Naive thymus-derived CD8-positive, alpha-beta T cell (primary cell): ENCODE results near the gene ZNF423. TPM values are rescaled to one million over a fixed set of nuclear protein-coding genes. Genes with fewer than 3 reads are reported as not detected.

Source experiments
- ATAC-seq, 2 donors: fragments of 150-1000 bp; cut with Tn5 transposase in 1 of 2; sonication (Bioruptor Pico), chemical (Tn5 transposase) in 1 of 2; 1 replicate in 1 of 2; 2 replicates in 1 of 2; pipeline ENCODE4 v1.10.0; 2021; ENCODE audit warnings: mild to moderate bottlenecking in 2 of 2, moderate library complexity in 2 of 2
- POLR2A ChIA-PET: fragments of 350-600 bp; sonication (Branson Sonifier 250); formaldehyde crosslinking; loops from one replicate; lab custom pipeline; 2021; ENCODE audit warnings: antibody characterized with exemption; lab: Charles Lee
- DNase-seq, 10 donors: peaks; one replicate each; pipeline versions ENCODE4 v3.0.0 to v3.0.0-alpha.2; 2020 to 2022
- H3K27ac Mint-ChIP-seq, 10 donors: one replicate each; pipeline ENCODE4 v1.8.0; 2020 to 2022; ENCODE audit warnings: mild to moderate bottlenecking in 10 of 10, mixed read lengths in 10 of 10, moderate library complexity in 4 of 10, inconsistent platforms in 1 of 10
- H3K27me3 Mint-ChIP-seq, 5 donors: one replicate each; pipeline ENCODE4 v1.8.0; 2021 to 2022; ENCODE audit warnings: mixed read lengths in 5 of 5
- H3K36me3 Mint-ChIP-seq, 3 donors: one replicate each; pipeline ENCODE4 v1.8.0; 2020 to 2022; ENCODE audit warnings: mixed read lengths in 3 of 3, mild to moderate bottlenecking in 2 of 3, inconsistent platforms in 1 of 3
- H3K4me1 Mint-ChIP-seq, 4 donors: one replicate each; pipeline ENCODE4 v1.8.0; 2021 to 2022; ENCODE audit warnings: mixed read lengths in 4 of 4
- H3K4me3 Mint-ChIP-seq, 10 donors: one replicate each; pipeline ENCODE4 v1.8.0; 2020 to 2022; ENCODE audit warnings: mild to moderate bottlenecking in 10 of 10, mixed read lengths in 10 of 10, moderate library complexity in 6 of 10, inconsistent platforms in 1 of 10
- H3K9me3 Mint-ChIP-seq, 9 donors: one replicate each; pipeline ENCODE4 v1.8.0; 2020 to 2022; ENCODE audit warnings: mixed read lengths in 9 of 9, mild to moderate bottlenecking in 3 of 9, inconsistent platforms in 1 of 9, moderate library complexity in 1 of 9
- polyA plus RNA-seq, 3 donors: library from polyadenylated mRNA; unstranded; fragments of 300-500 nt; fragmentation: Illumina TruSeq; gene quantifications; one replicate each; pipeline ENCODE4 v1.2.3, GENCODE V29; 2021
- total RNA-seq, 8 experiments: library from RNA in 2 of 8; stranded (reverse) in 2 of 8; gene quantifications; one replicate each; pipeline ENCODE4 v1.2.3 and lab custom pipeline; 2021 to 2026

The ZNF423 gene
- total and polyA plus RNA-seq, 5 experiments from 2014 or later, result not detected

DNA sequence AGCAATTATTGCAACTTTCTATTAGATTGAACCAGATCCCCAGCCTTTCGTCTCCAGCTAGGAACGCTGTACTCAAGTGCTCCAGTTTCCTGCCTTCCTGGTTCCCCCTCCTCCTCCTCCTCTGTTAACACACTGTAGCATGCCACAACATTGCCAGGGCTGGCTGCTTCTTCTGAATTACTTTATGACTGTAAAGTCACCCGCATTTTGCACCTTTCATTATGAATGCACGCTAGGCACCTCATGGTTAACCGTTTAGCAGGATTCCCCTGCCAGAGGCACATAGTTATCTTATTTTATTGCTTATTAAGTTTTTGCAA lies 4.5 kb downstream of the ZNF423 start:
- H3K4me3 Mint-ChIP-seq, result no peak overlapping the region
- POLR2A ChIA-PET, result no interaction called here
- ATAC-seq (no peak), DNase-seq (no peak)
- H3K36me3 Mint-ChIP-seq, result no peaks in the 10 kb centered on the region
- H3K27me3 Mint-ChIP-seq, result peaks cover 19 to 57% (median 27%) of the 10 kb centered on the region in 5 donors
- H3K4me1 Mint-ChIP-seq, result peaks cover 0 to 3% (median 2%) of the 10 kb centered on the region in 4 donors
- H3K9me3 Mint-ChIP-seq, result no peaks in the 10 kb centered on the region
- no peak overlapping the region for H3K27ac Mint-ChIP-seq

DNA sequence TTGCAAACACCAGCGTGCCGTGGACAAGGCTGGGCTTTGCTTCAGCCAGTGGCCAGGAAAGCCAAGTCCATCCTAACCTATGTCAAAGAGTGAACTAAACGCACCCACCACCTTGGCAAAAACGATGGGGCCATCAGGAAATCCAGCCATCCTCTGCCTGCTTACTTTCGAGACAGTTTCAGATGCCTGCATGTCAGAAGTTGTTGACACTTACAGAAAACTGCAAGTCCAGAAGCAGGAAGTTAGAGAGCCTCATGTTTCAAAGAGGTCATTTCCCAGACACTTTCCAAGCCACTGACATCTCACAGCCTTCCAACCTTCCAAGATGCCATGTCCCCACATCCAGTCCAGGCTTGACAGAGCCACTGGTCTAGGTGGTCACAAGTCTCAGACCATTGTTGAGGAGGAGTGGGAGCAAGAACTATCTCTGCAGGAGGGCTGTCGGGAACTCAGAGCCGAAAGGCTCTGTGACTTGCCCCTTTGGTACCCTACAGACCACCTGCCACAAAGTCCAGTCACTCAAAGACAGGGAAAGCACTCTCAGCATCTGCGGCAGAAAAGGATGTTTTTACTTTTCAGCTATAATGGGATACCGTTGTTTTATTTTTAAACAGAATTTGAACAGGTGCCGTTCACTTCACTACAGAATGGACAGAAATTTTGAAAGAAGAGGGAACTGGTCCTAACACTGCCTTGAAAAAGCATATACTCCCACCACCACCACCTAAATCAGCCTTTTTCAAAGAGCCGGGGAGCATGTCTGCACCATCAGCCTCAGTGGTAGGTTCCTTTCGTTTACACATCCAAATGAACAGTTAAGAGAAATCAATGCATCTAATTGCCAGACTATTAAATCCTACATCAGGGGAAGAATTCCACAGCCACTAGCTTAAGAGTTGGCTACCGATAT lies 5.1 kb downstream of the ZNF423 start:
- Mint-ChIP-seq H3K36me3 (no peaks in the 10 kb centered on the region), H3K4me1 (peaks cover 0 to 3% (median 2%) of the 10 kb centered on the region in 4 donors), H3K4me3 (no peak overlapping the region), H3K9me3 (no peaks in the 10 kb centered on the region), H3K27ac (no peak overlapping the region), H3K27me3 (peaks cover 19 to 60% (median 27%) of the 10 kb centered on the region in 5 donors)
- peak in 1 of 10 donors; percentile 30 for DNase-seq
- POLR2A ChIA-PET, result no interaction called here
- ATAC-seq, result no peak

DNA sequence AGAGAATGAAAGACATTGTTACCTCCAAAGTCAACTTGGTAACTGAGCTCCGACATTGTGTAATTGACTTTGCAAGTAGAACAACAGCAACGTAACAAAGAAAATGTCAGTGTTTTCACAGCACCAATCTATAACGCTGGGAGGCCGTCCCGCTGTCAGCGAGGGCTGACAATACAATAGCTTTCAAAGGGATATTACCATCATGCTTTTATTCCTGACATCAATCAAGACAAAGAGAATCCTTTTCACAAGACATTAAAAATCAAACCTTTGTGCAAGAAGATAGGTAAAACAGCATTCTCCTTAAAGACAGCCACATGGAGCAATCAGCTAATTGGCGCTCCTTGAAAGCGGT lies 6.2 kb downstream of the ZNF423 start:
- H3K4me3 Mint-ChIP-seq, result no peak overlapping the region
- DNase-seq (no peak), ATAC-seq (no peak)
- no peaks in the 10 kb centered on the region for H3K36me3 Mint-ChIP-seq
- no peak overlapping the region for H3K27ac Mint-ChIP-seq
- H3K9me3 Mint-ChIP-seq, result no peaks in the 10 kb centered on the region
- H3K4me1 Mint-ChIP-seq, result peaks cover 0 to 3% (median 2%) of the 10 kb centered on the region in 4 donors
- peaks cover 19 to 60% (median 27%) of the 10 kb centered on the region in 5 donors for H3K27me3 Mint-ChIP-seq
- POLR2A ChIA-PET, result no interaction called here

DNA sequence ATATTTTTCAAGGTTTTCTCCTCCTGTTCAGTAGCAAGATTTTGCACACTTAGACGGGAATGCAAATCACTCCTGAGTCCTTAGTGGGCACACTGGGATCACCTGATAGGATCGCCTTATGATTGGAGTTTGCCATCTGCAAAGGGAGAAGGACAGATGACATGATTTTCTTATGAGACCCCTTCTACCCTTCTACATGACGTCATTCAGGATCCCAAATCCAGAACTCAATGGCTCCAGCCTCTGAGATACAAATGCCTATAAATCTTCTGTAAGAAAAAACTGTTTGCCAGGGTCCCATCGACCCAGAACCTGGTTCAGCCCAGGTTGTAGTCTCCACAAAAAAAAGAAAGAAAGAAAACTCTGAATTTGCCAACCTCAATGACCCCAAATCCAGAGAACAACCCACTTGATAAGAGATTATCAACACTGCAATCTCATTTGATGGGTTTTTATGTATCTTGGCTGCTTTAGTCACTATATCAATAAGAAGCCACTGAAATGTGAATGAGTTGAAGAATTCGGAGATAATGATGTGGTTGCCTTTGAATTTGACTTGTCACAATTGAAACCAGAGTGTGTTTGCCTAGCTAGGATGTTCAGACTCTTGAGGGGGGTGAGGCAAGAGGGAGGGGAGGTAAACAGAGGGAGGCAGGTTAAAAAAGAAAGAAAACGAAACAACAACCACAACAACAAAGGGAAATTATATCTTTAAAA lies 6.7 kb downstream of the ZNF423 start:
- Mint-ChIP-seq H3K4me3 (no peak overlapping the region), H3K27ac (no peak overlapping the region), H3K27me3 (peaks cover 21 to 61% (median 27%) of the 10 kb centered on the region in 5 donors), H3K4me1 (peaks cover 0 to 2% (median under 1%) of the 10 kb centered on the region in 4 donors), H3K36me3 (no peaks in the 10 kb centered on the region), H3K9me3 (no peaks in the 10 kb centered on the region)
- ATAC-seq (no peak), DNase-seq (no peak)
- POLR2A ChIA-PET, result no interaction called here

DNA sequence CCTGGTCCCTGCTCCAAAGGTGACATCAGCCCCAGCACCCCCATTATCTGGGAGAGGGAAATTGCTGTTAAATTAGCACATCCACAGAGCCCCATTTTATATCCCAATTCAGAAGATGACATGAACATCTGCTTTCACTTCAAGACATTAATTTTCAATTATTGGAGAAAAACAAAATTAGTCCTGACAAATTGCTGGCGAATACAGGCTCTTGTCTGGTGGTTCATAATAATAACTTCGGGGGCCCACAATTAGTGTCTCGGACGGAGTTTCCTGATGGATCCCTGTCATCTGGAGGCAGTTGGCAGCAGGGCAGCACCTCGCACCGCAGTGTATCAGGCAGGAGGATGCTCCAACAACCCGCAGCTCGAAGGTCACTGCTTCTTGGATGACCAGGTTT lies 7.4 kb downstream of the ZNF423 start:
- POLR2A ChIA-PET, result no interaction called here
- ATAC-seq, result no peak
- peak overlapping the region in 1 of 10 donors; percentile 5 for H3K27ac Mint-ChIP-seq
- H3K36me3 Mint-ChIP-seq, result no peaks in the 10 kb centered on the region
- H3K4me1 Mint-ChIP-seq, result peaks cover 0 to 1% (median 0%) of the 10 kb centered on the region in 4 donors
- no peak for DNase-seq
- peaks cover 19 to 61% (median 26%) of the 10 kb centered on the region in 5 donors for H3K27me3 Mint-ChIP-seq
- no peak overlapping the region for H3K4me3 Mint-ChIP-seq
- H3K9me3 Mint-ChIP-seq, result no peaks in the 10 kb centered on the region

DNA sequence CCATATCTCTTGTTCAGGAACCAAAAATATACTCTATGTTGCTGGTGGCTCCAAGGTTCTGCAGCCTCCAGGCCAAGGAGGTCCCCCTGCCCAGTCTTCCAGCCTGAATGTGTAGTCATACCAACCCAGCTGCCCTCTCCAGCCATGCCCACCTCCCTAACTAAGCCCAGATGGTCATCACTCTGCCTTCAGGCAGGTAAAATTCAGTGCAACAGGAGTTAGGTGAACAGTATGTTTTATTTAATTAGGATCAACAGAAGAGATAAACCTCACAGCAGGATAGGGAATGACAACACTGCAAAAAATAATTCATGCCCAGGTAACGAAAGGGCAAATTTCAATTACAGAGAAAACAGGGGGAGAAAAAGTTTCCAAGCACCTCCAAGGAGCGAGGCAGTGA lies 9.1 kb downstream of the ZNF423 start:
- H3K9me3 Mint-ChIP-seq, result no peaks in the 10 kb centered on the region
- H3K36me3 Mint-ChIP-seq, result no peaks in the 10 kb centered on the region
- H3K27ac Mint-ChIP-seq, result no peak overlapping the region
- ATAC-seq, result no peak
- POLR2A ChIA-PET, result no interaction called here
- DNase-seq, result no peak
- H3K4me1 Mint-ChIP-seq, result no peaks in the 10 kb centered on the region
- H3K4me3 Mint-ChIP-seq, result no peak overlapping the region
- peaks cover 11 to 54% (median 16%) of the 10 kb centered on the region in 5 donors for H3K27me3 Mint-ChIP-seq

DNA sequence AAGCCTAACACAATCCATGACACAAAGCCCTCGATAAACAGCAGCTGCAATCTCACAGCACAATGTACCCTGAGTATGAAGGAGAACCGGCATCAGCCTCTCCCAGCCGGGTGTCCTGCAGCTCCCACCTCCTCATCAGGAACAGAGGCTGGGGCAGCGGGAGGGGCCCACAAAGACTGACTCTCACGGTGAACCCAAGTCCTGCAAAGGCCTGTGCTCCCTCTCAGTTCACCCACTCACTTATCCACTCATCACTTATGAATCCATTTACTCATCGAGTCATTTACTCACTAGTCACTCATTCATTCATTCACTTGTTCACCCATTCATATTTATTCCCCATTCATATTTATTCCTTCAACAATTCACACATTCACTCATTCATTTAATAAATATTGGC lies 11.6 kb downstream of the ZNF423 start:
- DNase-seq (no peak), ATAC-seq (no peak)
- H3K36me3 Mint-ChIP-seq, result no peaks in the 10 kb centered on the region
- POLR2A ChIA-PET, result no interaction called here
- peaks cover 0 to 2% (median 0%) of the 10 kb centered on the region in 9 donors for H3K9me3 Mint-ChIP-seq
- peaks cover 18 to 63% (median 31%) of the 10 kb centered on the region in 5 donors for H3K27me3 Mint-ChIP-seq
- no peak overlapping the region for H3K4me3 Mint-ChIP-seq
- peaks cover 0 to 3% (median 0%) of the 10 kb centered on the region in 4 donors for H3K4me1 Mint-ChIP-seq
- no peak overlapping the region for H3K27ac Mint-ChIP-seq

DNA sequence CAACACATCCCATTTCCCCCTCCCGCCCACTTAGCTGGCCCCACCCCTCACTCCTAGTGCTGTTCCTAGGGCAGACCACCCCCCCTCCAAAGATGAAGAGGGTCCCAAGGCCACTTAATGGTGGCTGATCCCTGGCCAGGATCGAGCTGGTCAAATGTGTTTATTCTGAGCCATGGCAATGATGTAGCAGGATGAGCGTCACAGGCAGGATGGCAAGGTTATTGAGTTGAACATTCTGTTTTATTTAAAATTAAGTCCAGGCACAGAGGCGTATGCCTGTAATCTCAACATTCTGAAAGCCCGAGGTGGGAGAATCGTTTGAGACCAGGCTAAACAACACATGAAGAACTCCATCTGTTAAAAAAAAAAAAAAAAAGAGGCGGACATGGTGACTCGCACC lies 12.2 kb downstream of the ZNF423 start:
- POLR2A ChIA-PET, result no interaction called here
- no peak overlapping the region for H3K27ac Mint-ChIP-seq

DNA sequence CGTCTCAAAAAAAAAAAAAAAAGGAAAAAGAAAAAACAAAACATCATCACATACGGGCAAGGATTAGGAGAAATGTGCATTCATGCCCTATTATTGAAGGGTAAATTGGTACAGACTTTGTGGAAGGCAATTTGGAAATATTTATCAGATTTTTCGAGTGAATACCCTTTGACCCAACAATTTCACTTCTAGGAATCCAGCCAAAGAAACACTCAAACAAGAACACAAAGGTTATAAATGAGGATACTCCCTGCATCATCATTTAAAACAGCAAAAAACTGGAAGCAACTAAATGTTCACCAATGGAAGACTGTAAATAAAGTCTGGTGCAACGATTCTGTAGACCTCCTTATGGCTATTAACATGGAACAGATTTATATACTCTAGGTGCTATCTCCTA lies 12.9 kb downstream of the ZNF423 start:
- no peak overlapping the region for H3K27ac Mint-ChIP-seq
- DNase-seq, result no peak
- peaks cover 19 to 58% (median 27%) of the 10 kb centered on the region in 5 donors for H3K27me3 Mint-ChIP-seq
- no peaks in the 10 kb centered on the region for H3K36me3 Mint-ChIP-seq
- H3K4me3 Mint-ChIP-seq, result no peak overlapping the region
- H3K9me3 Mint-ChIP-seq, result peaks cover 0 to 2% (median 0%) of the 10 kb centered on the region in 9 donors
- POLR2A ChIA-PET, result no interaction called here
- no peak for ATAC-seq
- H3K4me1 Mint-ChIP-seq, result peaks cover 0 to 3% (median 0%) of the 10 kb centered on the region in 4 donors

More for the DNA sequence above, 12.2 kb downstream of the ZNF423 start:
- peaks cover 17 to 63% (median 31%) of the 10 kb centered on the region in 5 donors for H3K27me3 Mint-ChIP-seq
- no peak overlapping the region for H3K4me3 Mint-ChIP-seq
- no peaks in the 10 kb centered on the region for H3K36me3 Mint-ChIP-seq
- ATAC-seq (no peak), DNase-seq (no peak)
- peaks cover 0 to 3% (median 0%) of the 10 kb centered on the region in 4 donors for H3K4me1 Mint-ChIP-seq
- H3K9me3 Mint-ChIP-seq, result peaks cover 0 to 2% (median 0%) of the 10 kb centered on the region in 9 donors

DNA sequence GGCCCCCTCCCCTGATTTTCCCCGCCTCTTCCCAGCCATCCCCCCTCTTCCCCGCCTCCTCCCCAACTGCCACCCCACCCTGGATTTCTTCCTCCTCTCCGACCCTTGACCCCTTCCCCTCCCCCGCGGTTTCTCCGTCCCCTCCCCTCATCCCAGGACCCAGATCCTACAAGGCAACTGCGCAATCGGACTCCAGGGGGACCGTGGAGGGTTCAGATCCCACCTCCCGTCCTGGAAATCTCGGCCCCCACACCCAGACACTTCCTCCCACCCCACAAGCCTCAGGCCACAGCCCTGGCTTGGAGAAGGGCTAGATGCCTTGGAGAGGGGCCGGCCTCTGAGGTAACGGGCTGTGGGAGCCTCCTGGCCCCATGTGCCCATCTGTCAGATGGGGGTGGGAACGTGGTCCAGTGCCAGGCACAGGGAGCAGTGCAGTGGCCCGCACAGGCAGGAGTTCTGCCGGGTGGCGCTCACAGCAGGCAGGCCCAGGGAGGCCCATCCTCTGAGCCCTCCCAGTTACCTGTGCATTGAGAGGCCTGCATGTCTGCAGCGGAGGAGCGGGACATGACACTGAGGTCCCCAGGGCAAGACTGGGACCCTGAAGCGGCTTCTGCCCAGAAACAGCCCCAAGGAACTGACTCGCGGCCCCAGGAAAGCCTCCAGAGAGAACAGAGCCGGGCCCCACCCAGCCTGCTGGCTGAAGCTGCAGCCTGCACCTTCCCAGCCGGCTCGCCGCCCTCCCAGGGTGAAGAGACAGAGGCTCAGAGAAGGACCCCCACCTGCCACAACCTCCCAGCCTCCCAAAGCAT lies 16.7 kb downstream of the ZNF423 start:
- no peak for DNase-seq
- no peak for ATAC-seq
- Mint-ChIP-seq H3K9me3 (peaks cover 0 to 2% (median 0%) of the 10 kb centered on the region in 9 donors), H3K4me1 (peaks cover 0 to 5% (median 1%) of the 10 kb centered on the region in 4 donors), H3K4me3 (no peak overlapping the region), H3K27ac (no peak overlapping the region), H3K36me3 (no peaks in the 10 kb centered on the region), H3K27me3 (peaks cover 17 to 55% (median 36%) of the 10 kb centered on the region in 5 donors)
- POLR2A ChIA-PET, result no interaction called here

DNA sequence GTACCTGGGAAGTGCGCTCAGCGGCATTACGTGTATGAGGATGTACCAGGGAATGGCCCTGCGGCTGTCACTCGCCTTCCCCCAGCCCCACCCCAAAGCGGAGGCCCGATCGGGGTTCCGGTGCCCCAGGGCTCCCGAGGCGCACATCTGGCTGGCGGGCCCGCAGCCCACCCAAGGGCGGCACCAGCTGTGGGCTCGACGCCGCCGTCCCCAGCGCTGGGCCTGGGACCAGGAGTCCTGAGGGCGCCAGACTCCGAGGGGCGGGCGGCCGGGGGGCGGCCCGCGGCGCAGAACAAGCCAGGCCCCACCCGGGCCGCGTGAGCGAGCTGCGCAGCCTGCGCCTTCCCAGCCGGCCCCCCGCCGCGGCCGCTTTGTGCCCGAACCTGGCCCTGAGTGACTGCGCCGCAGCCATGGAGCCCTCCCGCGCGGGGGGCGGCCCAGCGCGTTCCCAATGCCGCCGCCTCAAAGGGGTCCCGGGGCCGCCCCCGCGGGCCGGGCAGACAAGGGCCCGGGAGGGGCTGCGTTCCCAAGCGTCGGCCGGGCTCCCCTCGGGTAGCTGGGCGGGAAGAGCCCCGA lies 17.4 kb downstream of the ZNF423 start:
- Mint-ChIP-seq H3K27me3 (peaks cover 17 to 48% (median 36%) of the 10 kb centered on the region in 5 donors), H3K4me3 (no peak overlapping the region), H3K9me3 (peaks cover 0 to 2% (median 0%) of the 10 kb centered on the region in 9 donors), H3K36me3 (no peaks in the 10 kb centered on the region), H3K4me1 (peaks cover 0 to 5% (median 1%) of the 10 kb centered on the region in 4 donors), H3K27ac (no peak overlapping the region)
- no peak for DNase-seq
- no peak for ATAC-seq
- POLR2A ChIA-PET, result no interaction called here

DNA sequence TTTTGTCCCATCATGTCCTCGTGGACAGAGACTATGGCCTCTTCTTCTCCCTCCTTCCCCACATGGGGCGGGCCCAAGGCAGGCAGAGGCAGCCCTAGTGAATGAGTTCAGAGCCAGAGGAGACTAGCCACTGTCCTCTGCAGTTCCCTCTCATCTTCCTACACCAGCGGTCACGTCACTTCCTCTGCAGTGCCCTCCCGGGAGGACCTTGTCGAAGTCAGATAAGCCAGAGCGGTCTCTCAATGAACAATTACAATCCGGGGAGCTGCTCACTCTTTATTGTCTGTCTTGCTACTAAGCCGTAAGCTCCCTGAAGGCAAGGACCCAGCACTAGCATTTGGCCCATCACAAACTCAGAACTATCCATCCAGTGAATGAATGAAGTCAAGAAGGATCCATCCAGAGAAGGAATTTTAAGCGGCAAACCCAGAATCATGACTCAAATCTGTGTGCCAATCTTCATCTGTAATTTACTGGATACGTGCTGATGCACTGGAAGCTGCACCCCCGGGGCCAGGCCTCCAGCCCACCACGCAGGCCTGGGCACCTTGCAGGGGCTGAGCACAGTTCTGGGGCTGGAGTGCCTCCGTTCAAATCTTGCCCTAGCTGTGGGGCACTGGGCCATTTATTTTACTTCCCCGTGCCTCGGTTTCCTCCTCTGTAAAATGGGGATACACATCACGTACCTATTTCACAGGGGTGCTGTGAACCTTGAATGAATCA lies 18.1 kb downstream of the ZNF423 start:
- Mint-ChIP-seq H3K27ac (peak overlapping the region in 1 of 10 donors; percentile 15), H3K4me3 (no peak overlapping the region), H3K36me3 (no peaks in the 10 kb centered on the region), H3K4me1 (peaks cover 0 to 5% (median 1%) of the 10 kb centered on the region in 4 donors), H3K9me3 (peaks cover 0 to 2% (median 0%) of the 10 kb centered on the region in 9 donors), H3K27me3 (peaks cover 17 to 44% (median 36%) of the 10 kb centered on the region in 5 donors)
- POLR2A ChIA-PET, result no interaction called here
- DNase-seq (no peak), ATAC-seq (no peak)
